GM19240 (cell line): ENCODE data around the gene ARL16.

ENCODE experiments used
- DNase-seq: peaks from one replicate; pipeline ENCODE4 v3.0.0; 2011; ENCODE audit warnings: low spot score; ENCODE audit not compliant: insufficient read length

ARL16 gene, protein sequence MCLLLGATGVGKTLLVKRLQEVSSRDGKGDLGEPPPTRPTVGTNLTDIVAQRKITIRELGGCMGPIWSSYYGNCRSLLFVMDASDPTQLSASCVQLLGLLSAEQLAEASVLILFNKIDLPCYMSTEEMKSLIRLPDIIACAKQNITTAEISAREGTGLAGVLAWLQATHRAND

DNA sequence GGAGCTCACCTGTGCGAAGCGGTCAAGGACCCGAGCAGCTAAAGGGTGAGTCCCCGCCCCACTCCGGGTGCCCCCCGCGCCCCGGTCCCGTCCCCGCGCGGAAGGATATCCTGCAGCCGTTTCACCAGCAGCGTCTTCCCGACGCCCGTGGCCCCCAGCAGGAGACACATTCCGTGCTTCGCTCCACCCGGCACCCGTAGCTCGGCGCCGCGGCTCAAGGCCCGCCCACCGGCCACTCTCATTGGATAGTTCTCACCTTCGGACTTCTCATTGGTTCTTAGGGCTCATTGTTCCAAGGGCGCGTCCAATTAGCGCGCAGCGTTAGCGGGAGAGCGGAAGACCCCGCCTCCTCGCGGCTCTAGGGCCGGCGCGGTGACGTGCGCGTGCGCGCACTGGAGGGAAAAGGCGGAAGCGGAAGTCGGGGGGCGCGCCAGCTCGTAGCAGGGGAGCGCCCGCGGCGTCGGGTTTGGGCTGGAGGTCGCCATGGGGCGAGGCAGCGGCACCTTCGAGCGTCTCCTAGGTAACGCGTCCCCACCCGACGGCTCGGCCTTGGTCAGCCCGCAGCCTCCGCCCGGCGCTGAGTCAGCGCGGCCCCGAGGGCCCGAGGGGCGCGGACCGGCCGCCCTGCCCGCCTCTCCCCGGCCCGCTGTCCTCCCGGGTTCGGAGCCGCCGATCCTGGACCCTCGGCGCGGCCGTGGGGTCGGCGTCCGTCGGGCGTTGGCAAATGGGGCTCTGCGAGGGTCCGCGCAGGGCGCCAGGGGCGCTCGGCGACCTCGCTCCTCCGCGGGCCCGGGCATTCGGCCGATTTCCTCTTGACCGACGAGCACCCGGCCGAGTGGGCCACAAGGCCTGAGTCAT is at the start of gene ARL16, which contains the start of gene HGS:
ARL16 (minus strand) TSS at position 214 of the 858 bp plus-strand sequence; CDS start at position 170, 44 bp downstream.
HGS (plus strand) TSS at position 428 of the 858 bp plus-strand sequence; CDS start at position 484, 56 bp downstream.
- peak; percentile 100 for DNase-seq

DNA sequence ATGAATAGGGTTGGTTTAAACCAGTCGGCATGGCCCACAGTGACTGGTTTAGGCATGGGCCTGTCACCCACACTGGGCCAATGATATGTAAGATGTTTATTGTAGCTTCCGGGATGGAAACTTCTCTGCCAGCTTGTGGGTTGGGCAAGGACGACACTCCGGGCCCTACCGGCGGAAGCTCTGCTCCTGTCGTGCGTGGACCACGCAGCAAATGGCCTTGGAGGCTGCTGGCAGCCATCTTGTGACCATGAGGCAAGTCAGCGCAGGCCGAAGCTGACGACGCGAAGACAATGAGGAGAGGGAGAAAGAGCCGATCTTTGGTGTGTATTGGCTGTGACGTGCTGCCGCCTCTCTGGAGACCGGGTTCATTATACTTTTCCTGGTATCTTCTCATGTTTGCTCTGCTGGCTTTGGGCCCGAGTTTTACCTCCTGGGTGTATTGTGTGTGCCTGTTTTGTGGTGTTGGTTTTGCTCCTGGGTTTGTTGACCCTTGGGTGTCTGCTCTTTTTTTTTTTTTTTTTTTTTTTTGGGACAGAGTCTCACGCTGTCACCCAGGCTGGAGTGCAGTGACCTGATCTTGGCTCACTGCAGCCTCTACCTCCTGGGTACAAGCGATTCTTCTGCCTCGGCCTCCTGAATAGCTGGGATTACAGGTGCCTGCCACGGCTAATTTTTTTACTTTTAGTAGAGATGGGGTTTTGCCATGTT is 43.9 kb upstream of the ARL16 start:
- no peak for DNase-seq

DNA sequence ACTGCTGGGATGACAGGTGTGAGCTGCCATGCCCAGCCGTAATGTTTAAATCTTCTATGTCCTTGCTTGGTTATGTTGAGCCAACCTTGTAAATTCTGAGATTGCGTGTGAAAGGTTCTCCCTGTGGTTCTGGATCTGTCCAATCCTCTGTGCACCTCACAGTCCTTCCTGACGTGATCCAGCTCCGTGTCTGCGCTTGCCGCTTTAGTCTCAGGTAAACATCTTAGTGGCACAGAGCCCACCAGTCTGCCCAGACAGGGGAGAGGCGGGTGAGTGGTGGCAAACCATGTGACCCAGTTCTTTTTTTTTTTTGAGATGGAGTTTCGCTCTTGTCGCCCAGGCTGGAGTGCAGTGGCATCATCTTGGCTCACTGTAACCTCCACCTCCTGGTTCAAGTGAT is 42.4 kb upstream of the ARL16 start:
- no peak for DNase-seq

DNA sequence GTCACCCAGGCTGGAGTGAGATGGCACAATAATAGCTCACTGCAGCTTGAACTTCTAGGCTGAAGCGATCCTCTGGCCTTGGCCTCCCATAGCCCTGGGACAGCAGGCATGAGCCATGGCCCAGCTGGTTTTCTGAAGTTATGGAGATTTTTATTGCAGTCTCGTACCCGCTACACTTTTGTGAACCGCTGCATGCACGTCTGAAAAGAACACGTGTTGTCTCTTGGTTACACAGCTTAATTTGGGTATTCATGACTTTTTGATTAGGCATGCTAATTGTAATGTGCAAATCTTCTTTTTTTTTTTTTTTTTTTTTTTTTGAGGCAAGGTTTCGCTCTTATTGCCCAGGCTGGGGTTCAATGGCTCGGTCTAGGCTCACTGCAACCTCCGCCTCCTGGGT is 41.8 kb upstream of the ARL16 start:
- no peak for DNase-seq

DNA sequence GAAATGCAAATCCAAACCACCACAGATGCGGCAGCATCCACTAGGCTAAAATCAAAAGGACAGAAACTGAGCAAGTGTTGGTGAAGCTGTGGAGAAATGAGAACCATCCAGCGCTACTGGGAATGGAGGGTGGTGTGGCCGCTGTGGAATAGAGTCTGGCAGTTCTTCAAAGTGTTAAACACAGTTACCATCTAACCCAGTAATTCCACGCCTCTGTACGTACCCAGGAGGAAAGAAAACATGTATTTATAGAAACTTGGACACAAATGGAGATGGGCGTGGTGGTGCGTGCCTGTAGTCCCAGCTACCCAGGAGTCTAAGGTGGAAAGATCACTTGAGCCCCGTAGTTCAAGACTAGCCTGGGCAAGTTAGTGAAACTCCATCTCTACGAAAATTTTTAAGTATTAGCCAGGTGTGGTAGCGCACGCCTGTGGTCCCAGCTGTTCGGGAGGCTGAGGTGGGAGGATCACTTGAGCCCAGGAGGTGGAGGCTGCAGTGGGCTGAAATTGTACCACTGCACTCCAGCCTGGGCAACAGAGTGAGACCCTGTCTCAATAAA is 40.1 kb upstream of the ARL16 start:
- no peak for DNase-seq

DNA sequence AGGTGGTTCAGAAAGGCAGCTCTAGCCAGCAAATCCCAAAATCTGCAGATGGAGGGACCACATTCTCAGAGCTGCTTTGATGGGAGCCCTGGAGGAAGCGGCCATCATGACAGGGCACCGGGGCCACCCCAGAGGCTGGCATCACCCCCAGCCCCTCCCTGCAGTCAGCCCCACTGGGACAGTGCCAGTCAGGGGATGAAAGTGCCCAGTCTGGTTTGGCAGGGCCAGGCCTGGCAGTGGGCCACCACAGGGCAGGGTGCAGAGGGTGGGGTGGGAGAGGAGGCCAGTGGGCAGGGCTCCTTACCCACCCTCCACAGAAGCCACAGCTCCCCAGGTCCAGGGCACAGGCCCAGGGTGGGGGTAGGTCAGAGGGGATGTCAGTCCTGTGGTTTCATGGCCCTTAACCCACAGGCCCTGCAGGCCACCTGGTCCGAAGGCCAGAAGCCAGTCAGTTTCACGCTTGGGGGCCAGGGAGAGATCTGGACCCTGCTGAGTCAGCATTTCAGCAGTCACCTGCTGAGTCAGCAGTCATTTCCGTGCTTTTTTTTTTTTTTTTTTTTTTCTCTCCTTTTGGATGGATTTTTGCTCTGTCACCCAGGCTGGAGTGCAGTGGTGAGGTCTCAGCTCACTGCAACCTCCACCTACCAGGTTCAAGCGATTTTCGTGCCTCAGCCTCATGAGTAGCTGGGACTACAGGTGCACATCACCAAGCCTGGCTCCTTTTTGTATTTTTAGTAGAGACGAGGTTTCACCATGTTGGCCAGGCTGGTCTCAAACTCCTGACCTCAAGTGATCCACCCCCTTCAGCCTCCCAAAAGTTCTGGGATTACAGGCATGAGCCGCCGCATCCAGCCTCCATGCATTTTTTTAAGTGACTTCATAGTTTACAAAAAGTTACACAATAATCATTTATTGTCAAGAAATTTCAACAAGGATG is 38.9 kb upstream of the ARL16 start:
- no peak for DNase-seq

DNA sequence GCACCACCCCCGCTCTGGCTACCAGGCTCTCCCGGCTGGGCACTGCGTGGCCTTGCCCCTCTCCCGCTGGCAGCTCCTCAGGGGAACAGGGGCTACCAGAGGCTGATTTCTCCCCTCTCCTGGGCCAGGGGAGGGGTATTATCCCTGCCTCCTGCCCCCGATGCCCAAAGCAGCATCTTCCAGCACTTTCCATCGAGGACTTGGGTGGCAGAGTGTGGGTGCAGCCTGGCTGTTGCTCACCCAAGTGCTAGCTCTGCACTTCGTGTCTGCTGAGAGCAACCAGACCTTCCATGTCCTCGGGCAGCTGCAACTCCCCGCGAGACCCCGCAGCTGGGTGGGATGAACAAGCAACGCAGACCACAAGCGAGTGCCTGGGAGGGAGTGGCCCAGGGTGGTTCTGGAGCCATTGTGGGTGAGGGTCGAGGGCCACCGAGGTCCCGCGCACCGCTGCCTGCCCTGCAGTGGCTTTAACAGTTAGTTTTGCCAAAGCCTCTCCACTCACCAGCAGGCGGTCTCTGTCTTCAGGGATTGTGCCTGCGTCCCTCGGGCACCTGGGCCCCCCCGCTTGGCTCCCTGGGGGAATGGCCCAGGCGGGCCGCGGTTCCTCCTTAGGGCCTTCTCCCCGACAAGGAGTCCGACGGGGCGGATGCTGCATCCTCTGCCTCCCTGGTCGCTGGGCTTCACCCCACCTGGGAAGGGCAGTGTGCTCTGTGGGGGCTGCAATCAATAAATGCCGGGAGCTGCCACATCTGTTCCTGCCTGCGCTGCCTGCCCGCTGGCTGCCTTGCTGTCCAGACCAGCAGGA is 36.9 kb upstream of the ARL16 start:
- DNase-seq = no peak

DNA sequence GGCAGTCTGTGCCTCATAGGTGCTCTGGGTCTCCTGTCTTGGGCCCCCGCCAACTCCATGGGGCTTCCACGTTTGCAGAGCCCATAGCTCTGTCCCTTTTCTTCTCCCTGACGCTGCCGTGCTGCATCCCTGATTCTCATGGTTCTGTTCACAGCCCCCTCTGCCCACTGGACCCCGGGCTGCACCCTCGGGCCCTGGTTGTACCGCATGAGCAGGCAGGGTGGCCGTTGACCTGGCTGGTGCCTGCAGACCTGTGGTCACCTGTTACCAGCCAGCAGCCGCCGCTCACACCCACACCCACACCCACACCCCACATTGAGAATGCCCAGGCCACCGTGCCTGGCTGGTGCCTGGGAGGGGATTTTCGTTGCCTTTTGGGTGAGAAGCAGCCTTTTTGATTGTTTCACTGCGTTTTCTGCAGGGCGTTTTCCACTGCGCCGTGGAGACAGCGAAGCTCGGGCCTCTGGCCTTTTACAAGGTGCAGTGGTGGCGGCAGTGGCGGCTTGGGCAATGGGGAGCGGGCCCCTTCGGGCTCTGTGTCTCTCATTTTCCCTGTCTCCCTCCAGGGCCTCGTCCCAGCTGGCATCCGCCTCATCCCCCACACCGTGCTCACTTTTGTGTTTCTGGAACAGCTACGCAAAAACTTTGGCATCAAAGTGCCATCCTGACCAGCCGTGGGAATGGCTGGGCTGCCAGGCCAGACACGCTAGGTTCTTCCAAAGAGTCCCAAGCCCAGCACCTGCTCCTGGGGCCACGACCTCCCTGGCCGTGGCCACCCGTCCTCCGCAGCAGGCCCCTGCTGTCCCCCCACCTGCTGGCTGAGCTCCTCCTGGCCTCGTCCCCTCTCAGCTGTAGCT is 36.0 kb upstream of the ARL16 start:
- no peak for DNase-seq

DNA sequence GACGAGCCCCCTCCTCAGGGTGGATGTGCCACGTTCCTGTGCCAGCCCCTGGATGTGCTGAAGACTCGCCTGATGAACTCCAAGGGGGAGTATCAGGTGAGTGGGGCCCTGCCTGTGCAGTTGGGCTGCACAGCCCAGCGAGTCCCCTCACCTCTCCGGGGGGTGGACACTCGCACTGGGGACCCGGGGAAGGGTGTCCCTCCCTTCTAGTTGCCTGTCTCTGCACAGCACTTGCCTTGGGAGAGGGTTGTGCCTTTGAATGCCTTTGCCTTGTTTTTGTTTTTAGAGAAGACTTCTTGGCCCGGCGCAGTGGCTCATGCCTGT is 34.1 kb upstream of the ARL16 start:
- no peak for DNase-seq

DNA sequence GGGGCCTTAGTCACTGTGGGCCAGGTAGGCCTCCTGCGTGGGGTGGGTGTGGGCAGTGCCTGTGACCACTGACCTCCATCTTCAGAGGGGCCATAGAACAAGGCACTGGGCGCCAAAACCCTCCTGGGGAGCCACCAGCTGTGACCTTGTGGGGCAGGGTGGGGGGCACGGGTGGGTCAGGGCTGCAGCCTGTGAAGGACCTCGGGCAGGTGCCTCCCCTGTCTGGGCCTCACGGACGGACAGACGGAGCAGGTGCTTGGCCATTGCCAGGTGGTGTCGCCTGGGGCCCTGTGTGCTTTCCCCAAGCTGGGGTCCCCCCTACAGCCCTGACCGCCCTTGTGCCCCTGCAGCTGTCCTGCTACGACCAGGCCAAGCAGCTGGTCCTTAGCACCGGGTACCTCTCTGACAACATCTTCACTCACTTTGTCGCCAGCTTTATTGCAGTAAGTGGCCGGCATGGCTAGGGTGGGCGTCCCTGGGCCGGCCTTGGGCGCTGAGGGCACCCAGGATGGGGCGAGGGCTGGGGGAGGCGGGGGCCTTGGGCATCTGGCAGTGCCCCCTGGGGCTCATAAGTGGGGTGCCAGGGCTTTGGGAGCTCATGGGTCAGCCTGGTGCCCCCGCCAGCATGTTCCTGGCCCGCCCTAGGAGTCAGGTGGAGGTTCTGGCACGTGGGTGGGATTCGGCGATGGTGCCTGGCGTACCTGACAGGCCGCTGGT is 33.6 kb upstream of the ARL16 start:
- DNase-seq = no peak

DNA sequence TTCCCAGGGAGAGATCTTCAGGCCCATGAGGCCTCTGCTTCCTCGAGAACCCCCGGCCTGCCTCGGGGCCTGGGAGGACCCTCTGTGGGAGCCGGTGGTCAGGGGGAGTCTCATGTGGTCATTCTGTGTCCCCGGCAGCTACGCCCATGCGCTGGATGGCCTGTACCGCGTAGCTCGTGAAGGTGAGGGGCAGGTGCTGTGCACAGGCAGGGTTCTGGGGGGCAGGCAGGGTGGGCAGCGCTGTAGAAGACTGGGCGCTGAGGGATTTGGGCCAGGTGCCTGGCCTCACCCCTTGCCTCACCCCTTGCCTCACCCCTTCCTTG is 33.0 kb upstream of the ARL16 start:
- no peak for DNase-seq

DNA sequence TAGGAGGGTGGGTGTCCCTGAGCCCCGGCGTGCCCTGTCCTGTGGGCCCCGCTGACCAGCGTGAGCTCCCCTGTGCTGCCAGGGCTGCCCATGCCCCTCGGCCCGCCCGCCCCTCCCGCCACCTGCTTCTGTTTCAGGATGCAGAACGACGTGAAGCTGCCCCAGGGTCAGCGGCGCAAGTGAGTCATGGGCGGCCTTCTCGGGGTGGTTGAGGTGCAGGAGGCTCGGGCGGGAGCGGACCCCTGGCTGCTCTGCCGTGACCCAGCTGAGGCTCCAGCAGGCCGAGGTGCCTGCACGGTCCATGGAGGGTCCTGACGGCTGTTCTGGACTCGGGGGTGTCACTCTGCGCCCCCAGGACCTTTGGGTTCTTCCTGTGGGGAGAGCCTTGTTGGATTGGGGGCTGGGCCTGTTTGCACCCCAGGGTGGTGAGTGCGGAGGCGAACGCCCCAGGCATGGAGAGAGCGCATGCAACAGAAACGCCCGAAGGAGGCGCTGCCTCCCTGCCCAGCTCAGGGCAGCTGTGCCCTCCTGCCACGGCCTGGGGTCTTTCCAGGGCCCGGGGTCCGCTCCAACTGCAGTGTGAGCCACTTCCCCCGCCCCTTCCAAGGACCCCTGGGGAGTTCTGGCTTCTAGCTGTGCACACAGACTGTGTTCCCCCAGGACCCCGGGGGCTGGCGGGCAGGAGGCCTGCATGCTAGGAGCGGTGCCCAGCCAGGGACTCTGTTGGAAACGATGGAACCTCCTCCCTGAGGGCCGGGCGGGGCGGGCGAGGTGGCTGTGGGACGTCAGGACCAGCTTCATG is 32.5 kb upstream of the ARL16 start:
- DNase-seq = no peak

DNA sequence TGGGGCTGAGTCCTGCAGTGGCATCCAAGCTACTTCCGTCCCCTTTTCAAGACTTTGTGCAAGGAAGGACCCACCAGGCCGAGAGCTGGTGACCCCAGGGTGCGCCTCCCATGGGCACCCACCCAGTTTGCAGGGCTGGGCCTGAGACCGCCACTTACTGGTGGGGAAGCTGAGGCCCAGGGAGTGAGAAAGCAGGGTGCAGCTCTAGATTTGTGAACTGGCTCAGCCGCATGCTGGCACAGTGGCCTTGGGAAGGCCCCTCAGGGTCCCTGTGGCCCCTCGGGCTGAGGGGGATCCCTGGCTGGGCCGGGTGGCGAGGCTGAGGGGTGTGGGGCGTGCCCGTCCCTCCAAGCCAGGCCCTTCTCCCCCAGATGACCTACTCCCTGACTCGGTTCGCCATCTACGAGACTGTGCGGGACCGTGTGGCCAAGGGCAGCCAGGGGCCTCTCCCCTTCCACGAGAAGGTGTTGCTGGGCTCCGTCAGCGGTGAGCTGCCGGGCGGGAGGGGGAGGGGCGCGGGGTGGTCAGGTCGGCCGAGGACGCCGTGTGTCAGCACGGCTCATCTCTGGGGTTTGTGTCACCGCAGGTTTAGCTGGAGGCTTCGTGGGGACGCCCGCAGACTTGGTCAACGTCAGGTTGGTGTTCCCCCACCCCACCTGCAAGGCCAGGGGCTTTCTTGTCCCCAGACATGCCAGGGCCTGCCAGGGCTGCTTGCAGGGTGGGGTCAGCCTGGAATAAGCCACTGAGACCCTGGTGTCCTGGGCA is 31.7 kb upstream of the ARL16 start:
- DNase-seq = no peak

DNA sequence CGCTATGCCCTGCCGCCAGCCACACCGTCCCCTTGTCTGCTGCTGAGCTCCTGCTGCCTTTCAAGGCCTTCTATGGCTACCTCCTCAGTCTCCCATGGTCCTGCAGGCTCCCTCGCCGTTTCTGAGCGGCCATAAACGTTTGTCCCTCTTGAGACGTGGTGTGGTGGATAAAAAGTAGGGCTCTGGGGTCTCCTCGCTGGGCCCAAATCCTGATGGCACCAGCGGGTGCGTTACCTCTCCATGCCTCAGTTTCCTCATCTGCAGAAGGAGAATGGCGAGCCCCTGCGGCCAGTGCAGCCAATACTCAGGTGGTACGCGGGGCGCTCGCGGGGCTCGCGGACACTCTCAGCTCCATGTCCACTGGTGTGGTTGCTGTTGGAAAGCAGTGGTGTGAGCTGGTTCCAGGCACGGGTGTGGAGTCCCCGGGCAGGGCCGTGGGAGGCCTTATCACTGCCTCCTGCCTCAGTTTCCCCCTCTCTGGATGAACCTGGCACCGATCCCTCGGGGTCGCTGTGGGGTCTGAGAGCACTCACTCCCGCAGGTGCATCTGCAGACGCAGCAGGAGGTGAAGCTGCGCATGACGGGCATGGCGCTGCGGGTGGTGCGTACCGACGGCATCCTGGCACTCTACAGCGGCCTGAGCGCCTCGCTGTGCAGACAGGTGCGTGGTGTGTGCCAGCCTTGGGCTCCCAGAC is 31.0 kb upstream of the ARL16 start:
- no peak for DNase-seq

DNA sequence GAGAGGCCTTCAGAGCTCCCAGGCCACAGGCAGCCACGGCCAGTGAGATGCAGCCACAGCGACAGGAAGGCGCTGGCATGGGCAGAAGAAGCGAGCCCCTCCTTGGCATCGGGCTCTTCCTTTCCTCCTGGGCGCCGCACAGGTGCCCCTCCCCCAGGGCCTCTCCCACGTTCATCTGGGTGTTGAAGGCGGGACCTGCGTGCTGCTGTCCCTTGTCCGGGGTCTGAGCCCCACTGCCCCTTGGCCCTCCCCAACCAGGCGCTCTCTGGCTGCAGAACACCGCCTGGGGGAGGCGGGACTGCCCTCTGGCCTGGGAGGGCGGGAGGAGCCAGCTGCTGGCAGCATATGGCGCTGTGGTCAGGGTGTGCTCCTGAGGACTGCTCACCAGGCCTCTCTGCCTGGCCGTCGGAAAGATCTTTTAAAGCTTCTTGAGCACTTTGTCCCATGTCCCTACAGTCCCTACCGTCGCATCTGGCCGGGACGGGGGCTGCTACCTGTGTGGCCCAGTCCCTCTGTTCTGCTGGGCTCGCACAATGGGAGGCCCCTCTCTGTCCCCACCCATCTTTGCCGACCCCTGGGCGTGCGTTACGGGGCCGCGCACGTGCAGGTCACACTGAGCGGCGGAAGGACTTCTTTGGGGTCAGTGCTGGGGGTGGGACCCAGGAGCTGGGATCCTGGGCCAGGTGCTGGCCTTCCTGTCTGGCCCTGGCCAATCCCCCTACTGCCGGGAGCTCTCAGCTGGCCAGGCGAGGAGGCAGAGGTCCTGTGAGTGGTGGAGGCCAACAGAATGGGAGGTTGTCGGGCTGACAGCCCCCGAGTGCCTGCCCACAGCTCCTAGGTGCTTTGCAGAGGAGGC is 30.2 kb upstream of the ARL16 start:
- DNase-seq = no peak
